Measurements from ENCODE around the gene ATG12.
"Not testable (repeated sequence)": the region's sequence is repeated elsewhere in the genome, so short reads cannot be mapped to it uniquely, and the experiment has no call there.

Gene ATG12

GRCh38 chr5:115842089-115842935 lies 947 bp upstream of the ATG12 start:
- no peak for DNase-seq

- no peak for DNase-seq
These were observed 492 bp downstream of the ATG12 start for GRCh38 chr5:115840873-115841272.

GRCh38 chr5:115838885-115839518 lies 2.4 kb downstream of the ATG12 start:
- DNase-seq = no peak

GRCh38 chr5:115835481-115835880 lies 5.9 kb downstream of the ATG12 start:
- DNase-seq = no peak

GRCh38 chr5:115831163-115831768 lies 10.1 kb downstream of the ATG12 start:
- no peak for DNase-seq

GRCh38 chr5:115829913-115830312 lies 11.5 kb downstream of the ATG12 start:
- DNase-seq = no peak

- DNase-seq = no peak
These were observed 15.4 kb downstream of the ATG12 start for GRCh38 chr5:115825948-115826347.

GRCh38 chr5:115824983-115825382 lies 16.4 kb downstream of the ATG12 start:
- DNase-seq = not testable (repeated sequence)

GRCh38 chr5:115820846-115821245 lies 20.5 kb downstream of the ATG12 start:
- DNase-seq = no peak

- no peak for DNase-seq
These were observed 22.5 kb downstream of the ATG12 start for GRCh38 chr5:115818821-115819220.

- no peak for DNase-seq
These were observed 24.0 kb downstream of the ATG12 start for GRCh38 chr5:115817386-115817785.

GRCh38 chr5:115816226-115817081 lies 24.9 kb downstream of the ATG12 start, which contains the start of gene CDO1:
TSS of gene CDO1 (minus strand) at chr5:115816659. CDS start at chr5:115816397, 262 bp downstream.
- no peak for DNase-seq

- no peak for DNase-seq
These were observed 25.6 kb downstream of the ATG12 start for GRCh38 chr5:115815693-115816225.

- DNase-seq = no peak
These were observed 26.2 kb downstream of the ATG12 start for GRCh38 chr5:115815006-115815692.

GRCh38 chr5:115813719-115814118 lies 27.6 kb downstream of the ATG12 start:
- DNase-seq = no peak

- no peak for DNase-seq
These were observed 29.0 kb downstream of the ATG12 start for GRCh38 chr5:115812372-115812771.

- no peak for DNase-seq
These were observed 30.0 kb downstream of the ATG12 start for GRCh38 chr5:115811406-115811805.

- no peak for DNase-seq
These were observed 30.6 kb downstream of the ATG12 start for GRCh38 chr5:115810761-115811160.

GRCh38 chr5:115809946-115810345 lies 31.4 kb downstream of the ATG12 start:
- DNase-seq = no peak

- DNase-seq = not testable (repeated sequence)
These were observed 33.3 kb downstream of the ATG12 start for GRCh38 chr5:115808066-115808465.

- no peak for DNase-seq
These were observed 33.7 kb downstream of the ATG12 start for GRCh38 chr5:115807654-115808052.

Measured in cortex of kidney (tissue), 1 donor.